ENCODE data around the gene VAT1L.

VAT1L gene

DNA sequence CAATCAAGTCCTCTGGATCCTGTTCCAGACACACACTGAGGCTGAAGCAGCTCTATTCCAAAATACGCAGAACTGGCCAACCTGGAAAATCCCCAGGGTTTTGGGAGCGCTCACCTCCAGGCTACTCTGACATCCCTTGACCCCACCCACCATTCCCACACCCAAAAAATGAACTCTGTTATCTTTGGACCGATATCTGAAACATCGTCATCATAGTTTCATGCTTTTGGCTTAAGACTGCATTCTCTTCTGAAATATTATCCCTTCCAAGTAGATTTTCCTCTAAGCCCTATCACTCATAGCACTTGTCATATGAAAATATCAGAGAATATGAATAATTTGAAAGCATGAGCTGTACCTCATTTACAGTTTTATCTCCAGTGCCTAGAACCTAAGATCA lies 34.7 kb downstream of the VAT1L start:
- DNase-seq (ENCODE audit: low spot score) = no peak
- Histone ChIP-seq H3K27ac (ENCODE audit: poor library complexity, severe bottlenecking) (no peak overlapping the region), H3K4me1 (ENCODE audit: insufficient read depth, poor library complexity, severe bottlenecking) (no peaks in the 10 kb centered on the region), H3K27me3 (ENCODE audit: insufficient read depth, poor library complexity, severe bottlenecking) (peaks cover 25% of the 10 kb centered on the region), H3K36me3 (ENCODE audit: low read depth) (no peaks in the 10 kb centered on the region), H3K4me3 (ENCODE audit: severe bottlenecking) (no peak overlapping the region), H3K9me3 (ENCODE audit: severe bottlenecking) (no peaks in the 10 kb centered on the region)
- TF ChIP-seq CTCF (IDR thresholded peaks at IDR 0.05; ENCODE audit: poor library complexity, severe bottlenecking) = no peak
- no peak for ATAC-seq (ENCODE audit: low read depth)

DNA sequence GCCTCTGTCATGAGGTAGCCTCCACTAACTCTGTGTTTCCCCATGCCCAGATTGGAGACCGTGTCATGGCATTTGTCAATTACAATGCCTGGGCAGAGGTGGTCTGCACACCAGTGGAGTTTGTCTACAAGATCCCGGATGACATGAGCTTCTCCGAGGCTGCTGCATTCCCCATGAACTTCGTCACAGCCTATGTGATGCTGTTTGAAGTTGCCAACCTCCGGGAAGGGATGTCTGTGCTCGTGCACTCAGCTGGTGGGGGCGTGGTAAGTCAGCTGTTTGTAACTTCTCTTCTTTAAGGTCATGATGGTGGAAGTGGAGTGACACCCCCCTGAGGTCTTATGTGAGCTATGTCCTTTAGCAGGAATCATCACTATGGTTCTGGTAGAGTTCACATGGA lies 36.8 kb downstream of the VAT1L start:
- Histone ChIP-seq H3K9me3 (ENCODE audit: severe bottlenecking) (no peaks in the 10 kb centered on the region), H3K4me1 (ENCODE audit: insufficient read depth, poor library complexity, severe bottlenecking) (no peaks in the 10 kb centered on the region), H3K27me3 (ENCODE audit: insufficient read depth, poor library complexity, severe bottlenecking) (peaks cover 22% of the 10 kb centered on the region), H3K4me3 (ENCODE audit: severe bottlenecking) (no peak overlapping the region), H3K27ac (ENCODE audit: poor library complexity, severe bottlenecking) (no peak overlapping the region), H3K36me3 (ENCODE audit: low read depth) (no peaks in the 10 kb centered on the region)
- DNase-seq (ENCODE audit: low spot score) = no peak
- no peak for ATAC-seq (ENCODE audit: low read depth)
- no peak for TF ChIP-seq CTCF (IDR thresholded peaks at IDR 0.05; ENCODE audit: poor library complexity, severe bottlenecking)

GRCh38 chr16:77827032-77827431 lies 38.7 kb downstream of the VAT1L start:
- no peak overlapping the region for H3K27ac ChIP-seq (ENCODE audit: poor library complexity, severe bottlenecking)
- H3K4me1 ChIP-seq (ENCODE audit: insufficient read depth, poor library complexity, severe bottlenecking) = no peaks in the 10 kb centered on the region
- peaks cover 15% of the 10 kb centered on the region for H3K27me3 ChIP-seq (ENCODE audit: insufficient read depth, poor library complexity, severe bottlenecking)
- H3K9me3 ChIP-seq (ENCODE audit: severe bottlenecking) = no peaks in the 10 kb centered on the region
- no peak for DNase-seq (ENCODE audit: low spot score)
- ATAC-seq (ENCODE audit: low read depth) = no peak
- no peak for TF ChIP-seq CTCF (IDR thresholded peaks at IDR 0.05; ENCODE audit: poor library complexity, severe bottlenecking)
- H3K4me3 ChIP-seq (ENCODE audit: severe bottlenecking) = no peak overlapping the region
- no peaks in the 10 kb centered on the region for H3K36me3 ChIP-seq (ENCODE audit: low read depth)

DNA sequence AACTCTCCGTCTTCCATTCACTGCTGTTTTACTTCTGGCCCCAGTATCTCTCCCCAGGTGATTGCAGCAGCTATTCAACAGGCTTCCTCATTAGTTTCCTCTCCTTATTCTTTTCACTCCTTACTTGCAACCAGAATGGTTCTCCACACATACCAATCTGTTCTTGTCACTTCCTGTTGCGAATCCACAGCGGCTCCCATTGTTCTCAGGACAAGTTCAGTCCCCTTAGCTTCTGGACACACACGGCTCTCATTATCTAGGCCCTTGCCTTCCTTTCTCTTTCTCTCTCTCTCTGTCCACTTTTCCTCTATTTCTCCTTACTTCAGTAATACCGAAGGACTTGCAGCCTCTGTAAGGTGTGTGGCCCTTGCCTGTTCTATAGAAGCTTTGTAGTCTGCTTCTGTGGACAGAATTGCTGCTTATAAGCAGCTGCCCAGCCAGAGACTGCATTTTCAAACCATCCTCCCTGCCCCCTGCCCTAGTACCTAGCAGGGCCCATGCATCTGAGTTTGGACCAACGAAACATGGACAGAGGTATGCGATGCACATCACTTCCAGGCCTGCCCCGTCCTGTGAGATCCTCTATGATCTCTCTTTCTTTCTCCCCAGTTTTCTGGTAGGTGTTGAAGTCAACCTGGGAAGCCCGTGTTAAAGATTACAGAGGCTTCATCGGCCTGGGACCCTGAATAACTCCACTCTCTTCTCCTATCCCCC lies 45.7 kb downstream of the VAT1L start:
- Histone ChIP-seq H3K4me1 (ENCODE audit: insufficient read depth, poor library complexity, severe bottlenecking) (peaks cover 13% of the 10 kb centered on the region), H3K4me3 (ENCODE audit: severe bottlenecking) (no peak overlapping the region), H3K9me3 (ENCODE audit: severe bottlenecking) (no peaks in the 10 kb centered on the region), H3K36me3 (ENCODE audit: low read depth) (no peaks in the 10 kb centered on the region), H3K27me3 (ENCODE audit: insufficient read depth, poor library complexity, severe bottlenecking) (no peaks in the 10 kb centered on the region), H3K27ac (ENCODE audit: poor library complexity, severe bottlenecking) (peak overlapping the region; percentile 64)
- DNase-seq (ENCODE audit: low spot score) (no peak), ATAC-seq (ENCODE audit: low read depth) (peak; percentile 99)
- no peak for TF ChIP-seq CTCF (IDR thresholded peaks at IDR 0.05; ENCODE audit: poor library complexity, severe bottlenecking)

Measured in RWPE2 (cell line).